ENCODE measurements around the gene MAP4K2.

The MAP4K2 gene

GRCh38 chr11:64755681-64756361, 47.2 kb downstream of the MAP4K2 start:
- no peak for DNase-seq

GRCh38 chr11:64754919-64755662, 47.9 kb downstream of the MAP4K2 start:
- DNase-seq = no peak

- DNase-seq = no peak
These were observed 48.7 kb downstream of the MAP4K2 start for GRCh38 chr11:64754124-64754918.

DNA sequence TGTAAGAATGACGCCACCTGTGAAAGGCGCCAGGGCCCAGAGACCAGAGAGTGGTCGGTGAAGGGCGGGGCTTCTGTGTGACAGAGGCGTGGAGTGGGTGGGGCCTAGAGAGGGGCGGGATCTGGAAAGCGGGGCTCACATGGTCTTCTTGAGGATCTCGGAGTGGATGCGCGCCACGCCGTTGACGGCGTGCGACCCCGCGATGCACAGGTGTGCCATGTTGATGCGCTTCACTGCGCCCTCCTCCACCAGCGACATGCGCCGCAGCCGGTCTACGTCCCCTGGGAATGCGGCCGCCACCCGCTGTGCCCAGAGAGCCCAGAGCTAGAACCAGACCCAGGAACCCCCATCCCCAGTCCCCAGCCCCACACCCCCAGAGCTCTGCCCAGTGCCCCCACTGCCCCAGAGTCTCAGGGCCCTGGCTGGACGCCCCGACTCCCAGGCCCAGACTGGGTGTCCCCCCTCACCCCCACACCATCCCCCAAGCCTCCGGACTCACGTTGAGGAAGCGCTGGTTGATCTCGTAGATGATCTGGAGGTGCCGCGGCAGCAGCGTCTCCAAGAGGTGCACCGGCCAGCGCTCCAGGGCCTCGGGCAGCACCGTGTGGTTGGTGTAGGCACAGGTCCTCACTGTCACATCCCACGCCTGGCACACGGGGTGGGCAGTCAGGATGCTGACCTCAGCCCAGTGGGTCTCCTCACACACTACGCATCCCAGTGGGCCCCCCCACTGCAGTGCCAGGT, 49.5 kb downstream of the MAP4K2 start:
- DNase-seq = no peak

DNA sequence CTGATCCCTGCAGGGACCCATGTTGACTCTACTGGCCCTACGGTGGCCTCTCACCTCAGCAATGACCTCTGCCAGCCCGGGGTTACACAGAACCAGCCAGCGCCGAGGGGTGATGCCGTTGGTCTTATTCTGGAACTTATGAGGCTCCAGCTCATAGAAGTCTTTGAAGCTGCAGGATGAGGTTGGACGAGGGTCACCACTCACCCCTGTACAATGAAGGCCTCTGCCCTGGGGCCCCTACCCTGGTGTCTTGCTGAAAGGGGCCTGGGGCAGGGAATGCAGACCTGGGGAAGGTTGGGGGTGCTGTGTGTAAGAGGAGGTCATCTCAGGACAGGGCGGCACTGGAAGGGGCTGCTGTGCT, 50.0 kb downstream of the MAP4K2 start:
- DNase-seq = no peak

GRCh38 chr11:64752175-64752970, 50.6 kb downstream of the MAP4K2 start:
- no peak for DNase-seq

DNA sequence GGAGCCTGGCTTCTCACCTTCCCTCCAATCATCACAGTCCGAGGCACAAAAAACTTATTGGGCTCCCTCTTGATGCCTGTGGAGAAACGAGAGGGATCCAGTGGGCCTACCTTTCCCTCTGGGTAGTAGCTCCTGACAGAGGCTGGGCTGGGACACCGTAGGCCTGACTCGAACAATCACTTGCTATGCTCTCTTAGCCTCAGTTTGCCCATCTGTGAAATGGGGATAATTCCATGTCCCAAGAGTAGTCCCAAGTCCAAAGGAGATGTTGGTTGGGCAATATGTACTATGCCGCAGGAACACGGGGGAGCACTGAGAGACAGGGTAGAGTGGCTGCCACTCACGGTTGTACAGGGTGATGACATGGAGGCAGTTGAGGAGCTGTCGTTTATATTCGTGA, 51.4 kb downstream of the MAP4K2 start:
- no peak for DNase-seq

- no peak for DNase-seq
These were observed 51.9 kb downstream of the MAP4K2 start for GRCh38 chr11:64751136-64751535.

DNA sequence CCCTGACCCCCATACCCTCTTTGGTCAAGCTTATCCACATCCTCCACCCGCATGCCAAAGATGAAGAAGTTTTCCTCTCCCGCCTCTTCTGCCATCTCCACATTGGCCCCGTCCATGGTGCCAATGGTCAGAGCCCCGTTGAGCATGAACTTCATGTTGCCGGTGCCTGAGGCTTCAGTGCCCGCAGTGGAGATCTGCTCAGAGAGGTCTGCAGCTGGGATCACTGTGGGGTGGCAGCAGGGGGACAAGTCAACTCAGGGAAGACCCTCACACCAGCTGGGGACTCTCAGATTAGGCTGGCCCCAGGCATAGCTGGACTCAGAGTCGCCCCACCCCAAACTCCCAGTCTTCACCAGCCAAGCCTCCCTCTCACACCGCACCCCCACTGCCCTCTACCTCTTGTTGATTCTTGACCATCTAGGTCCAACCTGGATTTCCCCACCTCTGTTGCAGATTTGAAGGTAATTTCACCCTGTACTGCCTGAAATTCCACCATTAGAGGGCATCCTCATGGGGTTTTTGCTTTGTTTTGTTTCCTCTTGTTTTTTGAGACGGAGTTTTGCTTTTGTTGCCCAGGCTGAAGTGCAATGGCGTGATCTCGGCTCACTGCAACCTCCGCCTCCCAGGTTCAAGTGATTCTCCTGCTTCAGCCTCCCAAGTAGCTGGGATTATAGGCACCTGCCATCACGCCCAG, 52.5 kb downstream of the MAP4K2 start:
- DNase-seq = no peak

DNA sequence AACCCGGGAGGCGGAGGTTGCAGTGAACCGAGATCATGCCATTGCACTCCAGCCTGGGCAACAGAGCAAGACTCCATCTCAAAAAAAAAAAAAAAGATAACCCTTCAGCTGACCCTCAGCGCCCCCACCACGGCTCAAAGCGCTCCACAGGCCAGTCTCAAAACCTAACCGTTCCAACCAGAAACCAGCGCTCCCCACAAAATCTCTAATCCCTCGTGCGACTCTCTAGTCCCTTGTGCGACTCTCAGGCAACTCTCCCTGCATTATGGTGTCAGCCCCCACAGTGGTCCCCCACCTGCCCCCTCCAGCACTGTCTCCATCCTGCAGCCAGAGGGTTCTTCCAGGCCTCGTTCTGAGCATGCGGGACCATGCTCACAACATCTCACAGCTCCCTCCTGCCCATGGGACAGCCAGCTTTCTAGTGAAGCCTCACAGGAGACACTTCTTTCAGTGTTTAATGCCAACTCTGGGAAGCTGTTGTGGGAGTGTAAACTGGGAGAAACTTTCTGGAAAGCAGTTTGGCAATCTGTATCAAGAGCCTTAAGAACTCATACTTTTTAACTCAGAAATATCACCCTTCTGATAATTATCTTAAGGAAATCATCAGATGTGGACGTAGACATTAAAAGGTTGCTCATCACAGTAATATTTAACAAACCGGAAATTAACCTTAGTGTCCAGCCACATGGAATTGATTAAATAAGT, 54.9 kb downstream of the MAP4K2 start:
- no peak for DNase-seq

DNA sequence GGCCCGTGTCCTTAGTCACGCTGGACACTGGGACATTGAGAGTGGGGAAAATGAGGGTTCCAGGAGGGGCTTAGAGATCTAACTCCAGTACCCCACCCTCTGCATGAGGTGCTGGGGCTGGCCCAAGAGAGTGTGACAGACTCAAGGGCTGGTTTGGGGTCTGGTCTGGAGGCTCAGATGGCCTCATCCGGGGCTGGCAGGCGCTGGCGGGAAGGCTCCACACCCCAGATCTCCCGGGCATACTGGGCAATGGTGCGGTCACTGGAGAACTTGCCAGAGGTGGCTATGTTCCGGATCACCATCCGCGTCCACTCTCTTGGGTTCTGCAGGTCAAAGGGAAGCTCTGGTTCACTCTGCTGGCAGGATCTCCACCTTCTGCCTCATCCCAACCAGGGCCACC, 56.5 kb downstream of the MAP4K2 start:
- no peak for DNase-seq

- peak in 29 of 51 donors; percentile 18 to 71 (median 48) for DNase-seq
These were observed 57.3 kb downstream of the MAP4K2 start for GRCh38 chr11:64745521-64746328.

GRCh38 chr11:64745189-64745520, 57.9 kb downstream of the MAP4K2 start:
- peak in 27 of 51 donors; percentile 15 to 55 (median 35) for DNase-seq

DNA sequence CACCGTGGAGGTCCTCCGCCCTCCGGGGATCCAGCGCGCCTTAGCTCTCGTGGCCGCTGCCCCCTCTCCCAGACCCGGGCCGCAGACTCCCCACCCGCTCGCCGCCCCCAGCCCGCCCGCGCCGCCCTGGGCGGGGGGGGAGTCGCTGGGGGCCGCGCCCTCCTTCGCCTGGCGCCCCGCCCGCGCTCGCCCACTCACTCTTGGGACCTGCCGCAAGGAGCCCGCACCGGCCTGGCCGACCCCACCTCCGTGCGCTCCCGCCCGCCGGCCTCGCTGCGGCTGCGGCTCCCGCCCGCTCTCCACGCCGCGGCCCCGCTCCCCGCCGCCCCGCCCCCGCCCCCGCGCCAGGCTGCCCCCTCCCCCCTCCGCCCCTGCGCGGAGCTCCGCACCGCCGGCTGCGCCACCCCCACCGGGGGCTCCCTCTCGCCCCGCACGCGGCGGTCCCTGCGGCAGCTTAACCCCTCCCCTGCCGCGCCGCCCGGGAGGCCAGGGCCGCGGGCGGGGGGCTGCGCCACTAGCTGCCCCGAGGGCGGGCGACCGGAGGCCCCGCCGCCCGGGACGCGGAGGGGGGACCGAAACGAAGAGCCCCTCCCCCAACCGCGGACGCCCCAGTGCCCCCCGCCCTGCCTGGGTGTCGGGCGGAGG, 58.3 kb downstream of the MAP4K2 start:
- peak in 1 of 51 donors; percentile 41 for DNase-seq

GRCh38 chr11:64743591-64744543, 59.1 kb downstream of the MAP4K2 start, which contains the start of gene RASGRP2:
Gene RASGRP2 (minus strand): TSS chr11:64744142. CDS start chr11:64742866, 1,276 bp downstream.
- peak in 31 of 51 donors; percentile 16 to 67 (median 43) for DNase-seq

DNA sequence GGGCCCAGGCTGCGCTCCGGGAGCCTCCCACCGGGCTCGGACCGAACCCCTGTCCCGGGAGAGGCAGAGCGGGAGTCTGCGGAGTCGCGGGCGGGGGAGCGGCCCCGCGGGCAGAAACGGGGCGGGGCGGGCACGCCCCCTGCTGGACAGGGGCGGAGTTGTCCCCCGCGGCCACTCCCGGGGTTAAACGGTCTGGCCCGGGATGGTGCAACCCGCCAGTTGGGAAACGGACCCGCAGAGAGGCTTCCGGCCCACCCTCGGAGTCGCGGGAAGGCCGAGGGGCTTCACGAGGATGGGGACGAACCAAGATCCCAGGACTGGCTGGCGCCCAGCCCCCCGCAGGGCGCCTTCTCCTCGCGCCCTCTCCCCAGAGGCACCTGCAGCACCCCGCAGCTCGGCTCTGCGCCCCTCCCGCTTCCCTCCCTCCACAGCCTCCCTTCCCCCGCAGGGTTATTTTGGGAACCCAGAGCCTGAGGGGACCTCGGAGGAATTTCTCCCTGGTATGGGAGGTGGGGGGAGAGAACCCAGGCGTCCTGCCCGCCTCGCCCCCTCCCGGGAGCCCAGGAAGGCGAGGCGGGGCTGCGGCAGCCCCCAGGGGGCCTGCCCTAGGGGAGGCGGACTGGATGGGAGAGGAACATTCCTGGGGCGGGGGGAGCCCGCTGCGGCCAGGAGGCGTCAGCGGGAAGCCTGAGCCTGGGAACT, 60.0 kb downstream of the MAP4K2 start:
- DNase-seq = peak in 24 of 51 donors; percentile 18 to 70 (median 34)

Data from hypothalamus (tissue), 51 donors.